Measurements from ENCODE around the gene LRBA. TPM values are rescaled to one million over a fixed set of nuclear protein-coding genes. Genes with fewer than 3 reads are reported as not detected.

The LRBA gene
- total and polyA plus RNA-seq, 4 donors, result 8.2 to 69.8 (median 32.8) TPM

- WGBS, result 81% methylated on average over 6 of the region's 6 CpGs
- Histone ChIP-seq H3K27me3 (ENCODE audit: control insufficient read depth in 4 of 4, insufficient read depth in 4 of 4, low read length in 3 of 4) (no peaks in the 10 kb centered on the region), H3K27ac (ENCODE audit: low read depth in 1 of 2, low read length in 2 of 2) (peak overlapping the region in 1 of 2 donors; percentile 16), H3K36me3 (ENCODE audit: control insufficient read depth in 4 of 4, insufficient read depth in 3 of 4, low read depth in 1 of 4, low read length in 3 of 4) (no peaks in the 10 kb centered on the region), H3K4me1 (ENCODE audit: control insufficient read depth in 4 of 4, insufficient read depth in 4 of 4, low read length in 3 of 4) (peaks cover 0 to 3% (median 3%) of the 10 kb centered on the region in 4 donors), H3K9me3 (ENCODE audit: control insufficient read depth in 4 of 4, low read length in 3 of 4) (no peaks in the 10 kb centered on the region), H3K4me3 (ENCODE audit: low read depth in 1 of 3, low read length in 3 of 3) (no peak overlapping the region), H3K9ac (ENCODE audit: low read depth in 1 of 2, low read length in 2 of 2) (no peak overlapping the region)
- TF ChIP-seq JUND (IDR thresholded peaks at IDR 0.05) (peak in 1 of 2 donors; percentile 40), MAX (IDR thresholded peaks at IDR 0.05) (no peak)
- DNase-seq (ENCODE audit: low spot score), result no peak
These were observed 777.8 kb downstream of the LRBA start for GRCh38 chr4:150237110-150237872.

GRCh38 chr4:150236626-150237025, 778.5 kb downstream of the LRBA start:
- H3K4me1 ChIP-seq (ENCODE audit: control insufficient read depth in 4 of 4, insufficient read depth in 4 of 4, low read length in 3 of 4), result peaks cover 0 to 10% (median 9%) of the 10 kb centered on the region in 4 donors
- no peak for TF ChIP-seq YY1 (IDR thresholded peaks at IDR 0.05)
- TF ChIP-seq SP1 (IDR thresholded peaks at IDR 0.05), result no peak
- TF ChIP-seq HNF4A (conservative IDR thresholded peaks at IDR 0.05), result no peak
- TF ChIP-seq REST (IDR thresholded peaks at IDR 0.05), result no peak
- TF ChIP-seq ATF3 (IDR thresholded peaks at IDR 0.05), result no peak
- TF ChIP-seq ZBTB33 (IDR thresholded peaks at IDR 0.05), result no peak
- no peak for TF ChIP-seq MAX (IDR thresholded peaks at IDR 0.05)
- no peak for TF ChIP-seq TAF1 (conservative IDR thresholded peaks at IDR 0.05)
- no peak for TF ChIP-seq FOXA2 (IDR thresholded peaks at IDR 0.05)
- no peak for TF ChIP-seq RAD21 (IDR thresholded peaks at IDR 0.05)
- no peak for TF ChIP-seq JUND (IDR thresholded peaks at IDR 0.05)
- TF ChIP-seq NR2F2 (IDR thresholded peaks at IDR 0.05), result no peak
- no peak for TF ChIP-seq RXRA (IDR thresholded peaks at IDR 0.05)
- no peak for TF ChIP-seq EGR1 (IDR thresholded peaks at IDR 0.05; ENCODE audit: low read depth in 2 of 2)
- TF ChIP-seq HNF4G (IDR thresholded peaks at IDR 0.05), result no peak
- TF ChIP-seq CTCF (IDR thresholded peaks at IDR 0.05; ENCODE audit: low read depth, low read length, missing input control), result no peak
- no peak for TF ChIP-seq GABPA (IDR thresholded peaks at IDR 0.05 in 1 of 2, conservative IDR thresholded peaks at IDR 0.05 in 1 of 2)
- TF ChIP-seq FOXA1 (IDR thresholded peaks at IDR 0.05), result no peak
- H3K9ac ChIP-seq (ENCODE audit: low read depth in 1 of 2, low read length in 2 of 2), result no peak overlapping the region
- DNase-seq (ENCODE audit: low spot score), result no peak
- H3K27me3 ChIP-seq (ENCODE audit: control insufficient read depth in 4 of 4, insufficient read depth in 4 of 4, low read length in 3 of 4), result no peaks in the 10 kb centered on the region
- H3K9me3 ChIP-seq (ENCODE audit: control insufficient read depth in 4 of 4, low read length in 3 of 4), result no peaks in the 10 kb centered on the region
- no peak overlapping the region for H3K27ac ChIP-seq (ENCODE audit: low read depth in 1 of 2, low read length in 2 of 2)
- H3K36me3 ChIP-seq (ENCODE audit: control insufficient read depth in 4 of 4, insufficient read depth in 3 of 4, low read depth in 1 of 4, low read length in 3 of 4), result no peaks in the 10 kb centered on the region
- H3K4me3 ChIP-seq (ENCODE audit: low read depth in 1 of 3, low read length in 3 of 3), result no peak overlapping the region

Measured in liver (tissue), 9 donors.